ENCODE data around the gene DNAJA3.

Gene DNAJA3

DNA sequence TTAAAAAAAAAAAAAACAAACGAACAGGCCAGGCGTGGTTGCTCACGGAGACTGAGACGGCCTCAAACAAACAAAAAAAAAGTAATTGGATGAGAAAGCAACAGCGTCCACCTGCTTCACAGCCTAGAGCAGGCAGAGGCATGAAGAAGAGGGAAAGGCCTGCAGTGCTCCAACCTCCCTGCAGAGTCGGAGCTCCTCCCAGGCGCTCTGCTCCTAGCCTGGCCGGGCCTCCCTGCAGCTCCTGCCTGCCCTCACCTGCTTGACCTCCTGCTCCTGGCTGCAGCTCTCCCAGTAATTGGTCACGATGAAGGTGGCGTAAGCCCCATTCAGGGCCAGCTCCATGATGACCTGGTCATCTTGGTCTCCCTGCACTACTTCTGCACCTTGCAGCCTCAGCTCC, 43.3 kb downstream of the DNAJA3 start:
- H3K18ac ChIP-seq (ENCODE audit: low read length) = no peak overlapping the region
- H2BK5ac ChIP-seq (ENCODE audit: low read depth, low read length, poor library complexity) = no peak overlapping the region
- no peak overlapping the region for H2BK12ac ChIP-seq (ENCODE audit: low read length)
- no peaks in the 10 kb centered on the region for H3K9me3 ChIP-seq (ENCODE audit: insufficient read depth, low read depth, low read length)
- no peak overlapping the region for H2AK5ac ChIP-seq (ENCODE audit: low read length)
- H3K79me2 ChIP-seq (ENCODE audit: control insufficient read depth, insufficient read depth, low read length, poor library complexity) = peaks cover 4% of the 10 kb centered on the region
- H3K14ac ChIP-seq (ENCODE audit: low read length) = no peak overlapping the region
- H3K9ac ChIP-seq (ENCODE audit: low read length) = no peak overlapping the region
- H2BK120ac ChIP-seq (ENCODE audit: insufficient read depth, low read length, poor library complexity) = no peak overlapping the region
- H3K27ac ChIP-seq (ENCODE audit: low read depth, low read length) = no peak overlapping the region
- H4K8ac ChIP-seq (ENCODE audit: low read depth, low read length) = no peak overlapping the region
- peaks cover 3% of the 10 kb centered on the region for H3K79me1 ChIP-seq (ENCODE audit: low read length)
- H3K4me3 ChIP-seq (ENCODE audit: low read depth, low read length) = no peak overlapping the region
- peak in 1 of 2 donors; percentile 19 for DNase-seq
- H3K4ac ChIP-seq (ENCODE audit: low read depth, low read length) = no peak overlapping the region
- no peak overlapping the region for H3K23ac ChIP-seq (ENCODE audit: low read length)
- no peaks in the 10 kb centered on the region for H3K27me3 ChIP-seq (ENCODE audit: insufficient read depth, low read length)
- H3K4me1 ChIP-seq (ENCODE audit: control insufficient read depth in 1 of 2, insufficient read depth in 2 of 2, low read length in 2 of 2) = peaks cover 2 to 12% of the 10 kb centered on the region in 2 experiments
- peaks cover 37 to 42% of the 10 kb centered on the region in 2 experiments for H3K36me3 ChIP-seq (ENCODE audit: control insufficient read depth in 1 of 2, insufficient read depth in 2 of 2, low read length in 2 of 2)
- WGBS (ENCODE audit: extremely low coverage, insufficient coverage, insufficient read length) = no CpG with 5 or more reads among the region's 10 CpGs
- no peak overlapping the region for H4K12ac ChIP-seq (ENCODE audit: low read depth, low read length)
- H4K91ac ChIP-seq (ENCODE audit: low read depth, low read length) = no peak overlapping the region
- H2AFZ ChIP-seq (ENCODE audit: insufficient read depth, low read length, poor library complexity) = no peak overlapping the region
- H3K4me2 ChIP-seq (ENCODE audit: low read length) = no peak overlapping the region

DNA sequence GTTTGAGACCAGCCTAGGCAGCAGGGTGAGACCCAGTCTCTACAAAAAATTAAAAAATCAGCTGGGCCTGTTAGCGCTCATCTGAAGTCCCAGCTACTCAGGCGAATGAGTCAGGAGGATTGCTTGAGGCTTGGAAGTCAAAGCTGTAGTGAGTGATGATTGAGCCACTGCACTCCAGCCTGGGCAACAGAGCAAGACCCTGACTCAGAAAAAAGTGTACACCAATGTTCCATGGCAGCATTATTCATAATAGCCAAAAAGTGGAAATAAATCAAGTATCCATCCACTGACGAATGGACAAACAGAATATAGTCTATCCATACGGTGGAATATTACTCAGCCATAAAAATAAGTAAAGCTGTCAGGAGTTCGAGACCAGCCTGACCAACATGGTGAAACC, 46.2 kb downstream of the DNAJA3 start:
- Histone ChIP-seq H2BK5ac (ENCODE audit: low read depth, low read length, poor library complexity) (no peak overlapping the region), H3K9me3 (ENCODE audit: insufficient read depth, low read depth, low read length) (peaks cover 3% of the 10 kb centered on the region), H4K91ac (ENCODE audit: low read depth, low read length) (no peak overlapping the region), H4K8ac (ENCODE audit: low read depth, low read length) (no peak overlapping the region), H2BK12ac (ENCODE audit: low read length) (no peak overlapping the region), H3K4me1 (ENCODE audit: control insufficient read depth in 1 of 2, insufficient read depth in 2 of 2, low read length in 2 of 2) (peaks cover 6% of the 10 kb centered on the region in 2 experiments), H2BK120ac (ENCODE audit: insufficient read depth, low read length, poor library complexity) (no peak overlapping the region), H3K27me3 (ENCODE audit: insufficient read depth, low read length) (no peaks in the 10 kb centered on the region), H3K9ac (ENCODE audit: low read length) (no peak overlapping the region), H4K12ac (ENCODE audit: low read depth, low read length) (no peak overlapping the region), H3K27ac (ENCODE audit: low read depth, low read length) (no peak overlapping the region), H3K79me1 (ENCODE audit: low read length) (peaks cover 12% of the 10 kb centered on the region), H2AK5ac (ENCODE audit: low read length) (no peak overlapping the region), H3K4me3 (ENCODE audit: low read depth, low read length) (no peak overlapping the region), H3K18ac (ENCODE audit: low read length) (no peak overlapping the region), H3K4ac (ENCODE audit: low read depth, low read length) (peak overlapping the region; percentile 28), H2AFZ (ENCODE audit: insufficient read depth, low read length, poor library complexity) (no peak overlapping the region), H3K79me2 (ENCODE audit: control insufficient read depth, insufficient read depth, low read length, poor library complexity) (peaks cover 14% of the 10 kb centered on the region), H3K4me2 (ENCODE audit: low read length) (no peak overlapping the region), H3K23ac (ENCODE audit: low read length) (no peak overlapping the region), H3K36me3 (ENCODE audit: control insufficient read depth in 1 of 2, insufficient read depth in 2 of 2, low read length in 2 of 2) (peaks cover 19 to 22% of the 10 kb centered on the region in 2 experiments), H3K14ac (ENCODE audit: low read length) (no peak overlapping the region)
- no peak for DNase-seq
- WGBS (ENCODE audit: extremely low coverage, insufficient coverage, insufficient read length) = no CpG with 5 or more reads among the region's 5 CpGs

DNA sequence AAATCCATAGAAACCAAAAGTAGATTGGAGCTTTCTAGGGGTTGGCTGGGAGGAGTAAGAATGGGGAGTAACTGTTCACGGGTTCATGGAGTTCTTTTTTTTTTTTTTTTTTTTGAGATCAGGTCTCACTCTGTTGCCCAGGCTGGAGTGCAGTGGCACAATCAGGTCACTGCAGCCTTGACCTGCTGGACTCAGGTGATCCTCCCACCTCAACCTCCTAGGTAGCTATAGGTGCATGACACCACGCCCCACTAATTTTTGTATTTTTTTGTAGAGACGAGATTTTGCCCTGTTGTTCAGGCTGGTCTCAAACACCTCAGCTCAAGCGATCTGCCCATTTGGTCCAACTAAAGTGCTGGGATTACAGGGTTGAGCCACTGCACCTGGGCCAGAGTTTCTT, 47.2 kb downstream of the DNAJA3 start:
- WGBS (ENCODE audit: extremely low coverage, insufficient coverage, insufficient read length) = no CpG with 5 or more reads among the region's 4 CpGs
- no peak overlapping the region for H2BK120ac ChIP-seq (ENCODE audit: insufficient read depth, low read length, poor library complexity)

DNA sequence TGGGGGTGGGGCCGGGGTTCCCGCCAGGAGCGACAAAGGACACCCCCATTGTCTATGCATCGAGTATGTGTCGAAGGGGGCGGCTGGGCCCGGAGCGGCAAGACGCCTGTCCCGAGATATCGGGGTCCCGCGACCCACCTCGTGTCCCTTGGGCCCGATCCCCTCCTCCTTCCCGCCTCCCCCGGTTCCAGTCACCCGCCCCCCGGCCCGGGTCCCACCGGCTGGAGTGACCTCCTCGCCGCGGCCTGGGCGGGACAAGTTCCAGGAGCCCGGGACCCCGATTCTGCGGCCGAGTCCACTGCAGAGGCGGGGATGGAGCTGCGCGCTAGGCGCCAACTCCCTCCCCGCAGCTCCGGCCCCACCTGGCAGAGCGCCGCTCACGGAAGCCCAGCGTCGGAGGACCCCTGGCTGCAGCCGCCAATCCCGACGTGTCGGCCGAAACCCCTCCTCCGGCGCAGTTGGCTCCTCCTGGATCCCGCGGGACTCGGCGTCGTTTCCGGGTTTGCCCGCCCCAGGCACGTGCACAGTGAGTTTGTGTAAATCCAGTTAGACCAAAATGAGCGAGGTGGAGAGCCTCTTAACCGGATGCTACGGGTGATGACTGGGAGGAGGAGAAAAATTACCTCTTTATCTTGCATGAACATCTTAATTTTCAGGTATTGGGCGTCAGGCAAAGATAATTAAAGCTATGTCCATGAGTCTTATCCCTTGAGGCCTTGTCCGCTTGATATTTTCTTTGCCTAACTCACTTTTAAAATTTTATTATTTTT, 48.7 kb downstream of the DNAJA3 start, which contains the start of gene NMRAL1:
Gene NMRAL1 (minus strand): TSS at position 434 of the 770 bp plus-strand sequence. CDS start 493 bp downstream, outside the sequence.
- DNase-seq = peak; percentile 96 to 99
- Histone ChIP-seq H4K12ac (ENCODE audit: low read depth, low read length) (peak within 1 kb of the TSS; percentile 74), H3K14ac (ENCODE audit: low read length) (peak within 1 kb of the TSS; percentile 72), H3K4me2 (ENCODE audit: low read length) (peak within 1 kb of the TSS; percentile 80), H4K91ac (ENCODE audit: low read depth, low read length) (peak within 1 kb of the TSS; percentile 91), H3K79me1 (ENCODE audit: low read length) (peaks cover 12% of the 10 kb centered on the region), H3K9ac (ENCODE audit: low read length) (peak within 1 kb of the TSS; percentile 83), H2AK5ac (ENCODE audit: low read length) (peak within 1 kb of the TSS; percentile 83), H3K9me3 (ENCODE audit: insufficient read depth, low read depth, low read length) (peaks cover 3% of the 10 kb centered on the region), H3K4me3 (ENCODE audit: low read depth, low read length) (peak within 1 kb of the TSS; percentile 81), H2BK120ac (ENCODE audit: insufficient read depth, low read length, poor library complexity) (peak within 1 kb of the TSS; percentile 21), H2AFZ (ENCODE audit: insufficient read depth, low read length, poor library complexity) (peak within 1 kb of the TSS; percentile 81), H3K23ac (ENCODE audit: low read length) (no peak within 1 kb of the TSS), H3K36me3 (ENCODE audit: control insufficient read depth in 1 of 2, insufficient read depth in 2 of 2, low read length in 2 of 2) (peaks cover under 1% of the 10 kb centered on the region in 2 experiments), H3K27me3 (ENCODE audit: insufficient read depth, low read length) (no peaks in the 10 kb centered on the region), H3K27ac (ENCODE audit: low read depth, low read length) (peak within 1 kb of the TSS; percentile 43), H4K8ac (ENCODE audit: low read depth, low read length) (peak within 1 kb of the TSS; percentile 80), H2BK12ac (ENCODE audit: low read length) (peak within 1 kb of the TSS; percentile 43), H2BK5ac (ENCODE audit: low read depth, low read length, poor library complexity) (peak within 1 kb of the TSS; percentile 83), H3K18ac (ENCODE audit: low read length) (peak within 1 kb of the TSS; percentile 76), H3K79me2 (ENCODE audit: control insufficient read depth, insufficient read depth, low read length, poor library complexity) (peaks cover 14% of the 10 kb centered on the region), H3K4me1 (ENCODE audit: control insufficient read depth in 1 of 2, insufficient read depth in 2 of 2, low read length in 2 of 2) (peaks cover 8 to 9% of the 10 kb centered on the region in 2 experiments), H3K4ac (ENCODE audit: low read depth, low read length) (peak within 1 kb of the TSS; percentile 98)
- WGBS (ENCODE audit: extremely low coverage, insufficient coverage, insufficient read length) = no CpG with 5 or more reads among the region's 60 CpGs

More for the DNA sequence above, 47.2 kb downstream of the DNAJA3 start:
- no peak overlapping the region for H2AK5ac ChIP-seq (ENCODE audit: low read length)
- no peak overlapping the region for H4K91ac ChIP-seq (ENCODE audit: low read depth, low read length)
- H2BK5ac ChIP-seq (ENCODE audit: low read depth, low read length, poor library complexity) = no peak overlapping the region
- no peak overlapping the region for H3K4ac ChIP-seq (ENCODE audit: low read depth, low read length)
- no peak overlapping the region for H3K27ac ChIP-seq (ENCODE audit: low read depth, low read length)
- no peaks in the 10 kb centered on the region for H3K27me3 ChIP-seq (ENCODE audit: insufficient read depth, low read length)
- H3K36me3 ChIP-seq (ENCODE audit: control insufficient read depth in 1 of 2, insufficient read depth in 2 of 2, low read length in 2 of 2) = peaks cover 13 to 14% of the 10 kb centered on the region in 2 experiments
- peaks cover 14% of the 10 kb centered on the region for H3K79me2 ChIP-seq (ENCODE audit: control insufficient read depth, insufficient read depth, low read length, poor library complexity)
- H3K14ac ChIP-seq (ENCODE audit: low read length) = no peak overlapping the region
- peaks cover 12% of the 10 kb centered on the region for H3K79me1 ChIP-seq (ENCODE audit: low read length)
- no peak overlapping the region for H4K12ac ChIP-seq (ENCODE audit: low read depth, low read length)
- H2AFZ ChIP-seq (ENCODE audit: insufficient read depth, low read length, poor library complexity) = no peak overlapping the region
- no peak overlapping the region for H4K8ac ChIP-seq (ENCODE audit: low read depth, low read length)
- H3K23ac ChIP-seq (ENCODE audit: low read length) = no peak overlapping the region
- peaks cover 3% of the 10 kb centered on the region for H3K9me3 ChIP-seq (ENCODE audit: insufficient read depth, low read depth, low read length)
- no peak overlapping the region for H3K4me3 ChIP-seq (ENCODE audit: low read depth, low read length)
- DNase-seq = no peak
- H2BK12ac ChIP-seq (ENCODE audit: low read length) = no peak overlapping the region
- H3K4me2 ChIP-seq (ENCODE audit: low read length) = no peak overlapping the region
- H3K18ac ChIP-seq (ENCODE audit: low read length) = no peak overlapping the region
- peaks cover 8 to 9% of the 10 kb centered on the region in 2 experiments for H3K4me1 ChIP-seq (ENCODE audit: control insufficient read depth in 1 of 2, insufficient read depth in 2 of 2, low read length in 2 of 2)
- H3K9ac ChIP-seq (ENCODE audit: low read length) = no peak overlapping the region

Measured in trophoblast cell (in vitro differentiated cells and primary cell).